Measurements from ENCODE around the gene MGA.

Gene MGA

DNA sequence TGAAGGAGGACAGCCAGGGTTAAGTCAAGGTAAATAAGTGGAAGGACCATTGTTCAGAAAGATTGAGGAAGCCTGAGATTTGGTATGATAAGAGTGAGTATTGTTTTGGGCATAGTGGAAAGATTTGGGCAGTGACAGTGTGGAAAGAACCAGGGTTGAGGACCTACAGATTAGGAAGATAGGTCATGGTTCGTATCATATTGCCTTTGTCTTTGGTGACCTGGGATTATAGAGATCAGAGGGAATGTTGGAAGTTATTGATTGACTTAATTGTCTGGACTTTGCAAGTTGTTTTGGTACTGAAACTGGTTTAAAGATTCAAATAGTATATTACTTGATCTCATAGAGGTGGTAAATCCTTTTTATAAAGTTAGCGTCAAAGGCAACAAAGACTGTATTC lies 23.1 kb upstream of the MGA start:
- no peak for TF ChIP-seq CTCF (IDR thresholded peaks at IDR 0.05; ENCODE audit: control extremely low read depth, extremely low read depth, low read depth, missing control alignments)
- ChIA-PET CTCF (no interaction called here), POLR2A (no interaction called here)
- no peak for DNase-seq (ENCODE audit: extremely low spot score)

- no peak for DNase-seq (ENCODE audit: extremely low spot score)
- POLR2A ChIA-PET = no interaction called here
- CTCF ChIA-PET = no interaction called here
- TF ChIP-seq CTCF (IDR thresholded peaks at IDR 0.05; ENCODE audit: control extremely low read depth, extremely low read depth, low read depth, missing control alignments) = no peak
These were observed 19.2 kb upstream of the MGA start for GRCh38 chr15:41640985-41641384.

DNA sequence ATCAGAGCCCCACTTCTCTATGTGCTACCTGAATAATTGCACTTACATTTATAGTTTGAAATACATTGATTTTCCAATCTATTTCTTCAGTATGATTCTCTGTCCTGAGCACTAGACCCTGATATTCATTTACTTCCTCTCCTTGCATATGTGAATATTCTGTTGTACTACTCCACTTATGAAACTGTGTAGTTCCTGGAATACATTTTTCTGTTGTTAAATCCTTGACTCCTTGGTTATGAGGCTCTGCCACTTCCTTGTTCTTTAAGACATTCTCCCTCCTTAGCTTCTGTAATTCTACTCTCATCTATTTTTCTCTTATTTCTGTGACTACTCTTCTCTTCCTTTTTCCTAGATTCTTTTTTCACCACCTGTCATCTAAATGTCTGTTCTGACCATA lies 12.9 kb upstream of the MGA start:
- no peak for DNase-seq (ENCODE audit: extremely low spot score)

DNA sequence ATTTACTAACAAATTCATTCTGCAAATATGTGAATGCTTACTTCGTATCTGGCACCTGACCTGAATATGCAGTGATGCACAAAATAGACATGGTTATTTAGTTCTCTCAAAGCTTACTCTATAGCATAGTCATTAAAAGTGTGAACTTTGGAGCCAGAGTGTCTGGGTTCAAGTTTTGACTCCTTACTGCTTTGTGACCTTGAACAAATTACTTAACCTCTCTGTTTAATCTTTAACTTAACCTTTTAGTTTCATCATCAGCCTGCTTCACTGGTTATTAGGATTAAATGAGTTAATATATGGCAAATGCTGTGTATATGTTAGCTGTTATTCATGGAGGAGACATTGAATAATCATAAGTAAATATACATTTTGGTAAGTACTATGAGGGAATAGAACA lies 12.1 kb upstream of the MGA start:
- ChIA-PET POLR2A (no interaction called here), CTCF (interaction anchor here (1.2 to 1.4 kb wide), 3 partner anchors 8 to 23 kb away, joined by 3 read pairs; no protein-coding TSS in a partner anchor)
- no peak for TF ChIP-seq CTCF (IDR thresholded peaks at IDR 0.05; ENCODE audit: control extremely low read depth, extremely low read depth, low read depth, missing control alignments)

More for the DNA sequence above, 12.9 kb upstream of the MGA start:
- ChIA-PET POLR2A (no interaction called here), CTCF (interaction anchor here (1.2 to 1.5 kb wide), 3 partner anchors 18 to 66 kb away, joined by 3 read pairs; no protein-coding TSS in a partner anchor)
- no peak for TF ChIP-seq CTCF (IDR thresholded peaks at IDR 0.05; ENCODE audit: control extremely low read depth, extremely low read depth, low read depth, missing control alignments)

DNA sequence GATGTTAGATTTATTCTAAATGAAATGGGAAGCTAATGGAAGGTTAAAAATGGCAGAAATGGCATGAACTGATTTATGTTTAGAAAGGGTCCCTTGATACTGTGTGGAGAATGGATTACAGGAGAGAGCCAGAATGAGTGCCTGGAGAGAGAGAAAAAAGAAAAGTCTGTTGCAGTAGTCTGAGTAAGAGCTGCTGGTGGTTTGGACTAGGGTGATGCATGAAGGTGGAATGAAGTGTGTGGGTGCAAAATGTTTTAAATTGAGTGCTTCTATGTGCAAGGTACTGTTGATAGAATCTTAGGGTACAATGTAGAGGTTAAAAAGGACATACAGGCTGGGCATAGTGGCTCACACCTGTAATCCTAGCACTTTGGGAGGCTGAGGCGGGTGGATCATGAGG lies 11.4 kb upstream of the MGA start:
- POLR2A ChIA-PET = no interaction called here
- no peak for TF ChIP-seq CTCF (IDR thresholded peaks at IDR 0.05; ENCODE audit: control extremely low read depth, extremely low read depth, low read depth, missing control alignments)
- no peak for DNase-seq (ENCODE audit: extremely low spot score)
- CTCF ChIA-PET = interaction anchor here (1.4 kb wide), 1 partner anchor 9 kb away, joined by 3 read pairs; no protein-coding TSS in a partner anchor

More for the DNA sequence above, 12.1 kb upstream of the MGA start:
- no peak for DNase-seq (ENCODE audit: extremely low spot score)

DNA sequence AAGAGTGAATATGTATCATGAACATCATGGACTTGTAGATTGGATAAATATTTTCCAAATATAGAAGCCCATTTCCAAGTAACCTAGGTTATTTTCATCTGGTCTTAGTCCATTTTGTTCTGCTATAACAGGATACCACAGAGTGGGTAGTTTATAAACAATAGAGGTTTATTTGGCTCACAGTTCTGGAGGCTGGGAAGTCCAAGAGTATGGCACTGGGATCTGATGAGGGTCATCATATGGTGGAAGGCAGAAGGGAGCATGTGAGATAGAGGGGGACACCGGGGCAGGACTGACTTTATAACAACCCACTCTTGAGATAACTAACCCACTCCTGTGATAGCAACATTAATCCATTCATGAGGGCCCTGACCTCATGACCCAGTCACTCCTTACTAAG lies 9.4 kb upstream of the MGA start:
- no peak for DNase-seq (ENCODE audit: extremely low spot score)
- CTCF ChIA-PET = no interaction called here
- POLR2A ChIA-PET = no interaction called here
- no peak for TF ChIP-seq CTCF (IDR thresholded peaks at IDR 0.05; ENCODE audit: control extremely low read depth, extremely low read depth, low read depth, missing control alignments)

- TF ChIP-seq CTCF (IDR thresholded peaks at IDR 0.05; ENCODE audit: control extremely low read depth, extremely low read depth, low read depth, missing control alignments) = no peak
- ChIA-PET CTCF (no interaction called here), POLR2A (no interaction called here)
- no peak for DNase-seq (ENCODE audit: extremely low spot score)
These were observed 8.8 kb upstream of the MGA start for GRCh38 chr15:41651373-41651772.
